ELF-1 (cell line): ENCODE data around the gene ADRA2A.

Experiments
- DNase-seq: peaks from one replicate; pipeline ENCODE4 v3.0.0-alpha.2; 2016; ENCODE audit warnings: low read depth, low spot score

Gene ADRA2A

GRCh38 chr10:111083222-111084095 lies 6.6 kb downstream of the ADRA2A start:
- DNase-seq: no peak

- no peak for DNase-seq
These were observed 7.8 kb downstream of the ADRA2A start for GRCh38 chr10:111084366-111085255.

GRCh38 chr10:111085690-111086353 lies 9.0 kb downstream of the ADRA2A start:
- DNase-seq: no peak

GRCh38 chr10:111086574-111086973 lies 9.7 kb downstream of the ADRA2A start:
- no peak for DNase-seq

GRCh38 chr10:111087331-111087756 lies 10.5 kb downstream of the ADRA2A start:
- DNase-seq: no peak

GRCh38 chr10:111087968-111088505 lies 11.2 kb downstream of the ADRA2A start:
- DNase-seq: no peak

GRCh38 chr10:111089293-111089692 lies 12.5 kb downstream of the ADRA2A start:
- no peak for DNase-seq

GRCh38 chr10:111091833-111092232 lies 15.0 kb downstream of the ADRA2A start:
- DNase-seq: no peak

GRCh38 chr10:111093741-111094380 lies 17.0 kb downstream of the ADRA2A start:
- DNase-seq: no peak

GRCh38 chr10:111098679-111099437 lies 22.0 kb downstream of the ADRA2A start:
- no peak for DNase-seq

- no peak for DNase-seq
These were observed 23.4 kb downstream of the ADRA2A start for GRCh38 chr10:111100198-111100597.

- no peak for DNase-seq
These were observed 25.0 kb downstream of the ADRA2A start for GRCh38 chr10:111101796-111102195.

- peak; percentile 44 for DNase-seq
These were observed 25.6 kb downstream of the ADRA2A start for GRCh38 chr10:111102359-111102837.

- DNase-seq: no peak
These were observed 26.5 kb downstream of the ADRA2A start for GRCh38 chr10:111103196-111103840.

GRCh38 chr10:111104811-111105210 lies 28.0 kb downstream of the ADRA2A start:
- DNase-seq: no peak

GRCh38 chr10:111106081-111106480 lies 29.3 kb downstream of the ADRA2A start:
- DNase-seq: no peak

- no peak for DNase-seq
These were observed 30.2 kb downstream of the ADRA2A start for GRCh38 chr10:111107023-111107422.

GRCh38 chr10:111107846-111108245 lies 31.0 kb downstream of the ADRA2A start:
- DNase-seq: no peak

GRCh38 chr10:111108441-111108840 lies 31.6 kb downstream of the ADRA2A start:
- no peak for DNase-seq
